ENCODE data around the gene MXD1.
"Not testable (repeated sequence)": the region's sequence is repeated elsewhere in the genome, so short reads cannot be mapped to it uniquely, and the experiment has no call there.

The MXD1 gene

DNA sequence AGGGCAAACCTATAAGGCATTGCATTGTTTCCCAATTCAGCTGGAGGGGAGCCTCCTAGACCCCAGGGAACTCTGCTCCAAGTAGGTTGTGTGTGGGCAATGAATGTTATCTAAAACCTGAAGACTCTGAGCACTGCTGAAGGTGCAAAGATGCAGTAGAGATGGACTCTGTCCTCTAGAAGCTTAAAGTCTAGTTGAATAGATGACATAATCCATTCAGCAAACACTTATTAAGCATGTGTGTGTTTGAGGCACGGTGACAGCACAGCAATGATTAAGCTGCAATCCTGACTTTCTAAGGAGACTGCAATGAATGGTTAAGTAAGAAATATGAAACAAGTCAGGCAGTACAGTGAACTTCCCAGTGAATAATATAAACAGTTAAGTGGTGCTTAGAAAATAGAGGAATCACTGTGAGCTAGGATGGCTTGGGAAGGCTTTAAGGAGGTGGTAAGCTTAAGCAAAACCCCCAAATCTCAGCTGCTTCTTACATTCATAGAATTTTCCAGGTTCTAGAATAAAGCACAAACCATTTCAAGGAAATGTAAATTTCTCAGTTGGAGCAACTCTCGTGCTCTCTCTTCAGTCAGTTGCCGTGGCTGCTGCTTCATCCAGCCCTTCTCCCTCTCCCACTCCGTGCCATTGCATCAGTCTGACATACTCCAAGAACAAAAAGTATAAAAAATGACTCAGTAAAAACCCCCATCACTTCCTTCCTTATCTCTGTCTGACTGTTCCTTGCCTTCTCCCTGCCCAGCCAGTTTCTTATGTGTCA lies 19.1 kb downstream of the MXD1 start:
- no peak for DNase-seq

DNA sequence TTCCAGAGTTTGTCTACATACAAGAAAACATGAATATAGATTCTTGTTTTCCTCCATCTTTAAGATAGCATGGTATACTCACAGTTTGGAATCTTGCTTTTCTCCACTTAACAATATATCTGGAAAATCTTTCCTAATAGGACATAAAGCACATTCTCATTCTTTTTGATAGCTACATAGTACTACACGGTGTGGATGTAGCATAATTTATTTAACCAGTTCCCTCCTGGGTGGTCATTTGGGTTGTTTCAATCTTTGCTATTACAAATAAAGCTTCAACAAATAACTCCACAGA lies 19.7 kb downstream of the MXD1 start:
- DNase-seq, result no peak

DNA sequence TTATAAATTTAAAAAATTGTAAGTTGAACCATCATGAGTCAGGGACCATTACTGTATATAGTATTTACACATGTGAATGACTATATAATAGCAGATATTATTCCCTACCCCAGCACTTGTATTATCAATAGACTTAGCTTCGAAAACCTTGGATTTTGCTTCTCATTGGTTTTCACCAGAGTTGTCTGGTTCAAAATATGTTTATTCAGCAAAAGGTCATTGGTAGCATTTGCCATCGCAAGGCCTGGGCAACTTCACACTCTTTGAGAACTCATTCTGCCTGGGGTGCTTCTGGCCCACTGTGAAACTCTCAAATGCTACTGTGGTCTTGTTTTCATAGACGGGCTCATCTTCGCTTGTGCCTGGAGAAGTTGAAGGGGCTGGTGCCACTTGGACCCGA lies 20.1 kb downstream of the MXD1 start:
- DNase-seq, result no peak

DNA sequence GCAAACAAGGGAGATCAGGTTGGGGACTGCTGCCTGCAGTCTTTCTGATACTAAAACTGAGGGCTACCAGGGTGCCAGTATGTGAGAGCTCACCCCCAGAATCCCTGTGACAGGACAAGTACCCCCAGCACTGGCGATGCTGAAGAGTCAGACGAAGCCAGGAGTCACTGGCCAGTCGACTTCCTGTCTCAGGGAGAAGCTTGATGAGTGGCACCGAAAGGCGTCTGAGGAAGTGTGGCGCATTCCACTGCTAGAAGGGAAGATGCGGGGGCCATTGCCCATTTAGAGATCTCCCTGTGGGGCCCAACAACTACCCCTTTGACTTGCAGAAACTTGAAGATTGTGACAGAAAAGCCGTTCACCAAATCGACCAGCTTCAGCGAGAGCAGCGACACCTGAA lies 22.0 kb downstream of the MXD1 start:
- DNase-seq, result no peak

DNA sequence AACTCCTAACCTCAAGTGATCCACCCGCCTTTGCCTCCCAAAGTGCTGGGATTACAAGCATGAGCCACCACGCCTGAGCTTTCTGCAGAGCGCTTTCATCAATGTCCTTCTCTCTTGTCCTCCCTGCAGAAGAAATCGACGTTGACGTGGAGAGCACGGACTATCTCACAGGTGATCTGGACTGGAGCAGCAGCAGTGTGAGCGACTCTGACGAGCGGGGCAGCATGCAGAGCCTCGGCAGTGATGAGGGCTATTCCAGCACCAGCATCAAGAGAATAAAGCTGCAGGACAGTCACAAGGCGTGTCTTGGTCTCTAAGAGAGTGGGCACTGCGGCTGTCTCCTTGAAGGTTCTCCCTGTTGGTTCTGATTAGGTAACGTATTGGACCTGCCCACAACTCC lies 23.1 kb downstream of the MXD1 start:
- no peak for DNase-seq

DNA sequence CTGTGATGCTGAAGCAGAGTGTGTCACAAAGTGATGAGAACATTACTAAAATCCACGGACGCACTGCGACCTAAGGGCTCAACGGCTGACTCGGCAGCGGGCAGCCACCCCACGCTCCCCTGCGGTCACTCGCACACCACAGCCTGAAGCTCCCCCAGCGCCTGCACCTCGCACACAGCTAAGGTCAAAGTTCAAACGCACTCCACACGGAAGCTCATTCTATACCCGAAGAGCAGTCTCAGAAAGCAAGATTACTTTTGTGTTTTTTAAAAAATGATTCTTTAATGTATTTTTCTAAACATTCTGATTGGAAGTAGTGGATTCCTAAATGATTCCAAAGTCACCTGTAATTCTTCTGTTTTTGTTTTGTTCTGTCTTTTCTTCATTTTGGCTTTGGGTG lies 24.8 kb downstream of the MXD1 start:
- DNase-seq, result no peak

DNA sequence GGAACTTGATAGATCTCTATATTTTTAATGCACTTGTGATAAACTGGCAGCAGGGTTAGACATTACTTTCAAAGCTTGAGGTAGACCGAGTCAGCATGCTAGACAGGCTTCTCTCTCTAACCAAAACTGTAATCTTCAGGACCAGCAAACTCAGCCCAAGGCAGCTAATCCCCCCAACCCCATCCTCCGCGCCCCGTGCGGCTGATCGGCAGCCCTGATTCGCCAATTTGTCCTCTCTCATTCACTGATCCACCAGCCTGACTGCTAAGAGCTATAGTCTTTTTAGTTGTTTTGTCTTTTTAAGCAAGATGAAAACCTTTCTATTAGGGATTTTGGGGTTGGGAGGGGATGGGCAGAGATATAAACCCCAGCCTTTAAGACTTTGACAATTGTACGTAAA lies 25.8 kb downstream of the MXD1 start:
- no peak for DNase-seq

DNA sequence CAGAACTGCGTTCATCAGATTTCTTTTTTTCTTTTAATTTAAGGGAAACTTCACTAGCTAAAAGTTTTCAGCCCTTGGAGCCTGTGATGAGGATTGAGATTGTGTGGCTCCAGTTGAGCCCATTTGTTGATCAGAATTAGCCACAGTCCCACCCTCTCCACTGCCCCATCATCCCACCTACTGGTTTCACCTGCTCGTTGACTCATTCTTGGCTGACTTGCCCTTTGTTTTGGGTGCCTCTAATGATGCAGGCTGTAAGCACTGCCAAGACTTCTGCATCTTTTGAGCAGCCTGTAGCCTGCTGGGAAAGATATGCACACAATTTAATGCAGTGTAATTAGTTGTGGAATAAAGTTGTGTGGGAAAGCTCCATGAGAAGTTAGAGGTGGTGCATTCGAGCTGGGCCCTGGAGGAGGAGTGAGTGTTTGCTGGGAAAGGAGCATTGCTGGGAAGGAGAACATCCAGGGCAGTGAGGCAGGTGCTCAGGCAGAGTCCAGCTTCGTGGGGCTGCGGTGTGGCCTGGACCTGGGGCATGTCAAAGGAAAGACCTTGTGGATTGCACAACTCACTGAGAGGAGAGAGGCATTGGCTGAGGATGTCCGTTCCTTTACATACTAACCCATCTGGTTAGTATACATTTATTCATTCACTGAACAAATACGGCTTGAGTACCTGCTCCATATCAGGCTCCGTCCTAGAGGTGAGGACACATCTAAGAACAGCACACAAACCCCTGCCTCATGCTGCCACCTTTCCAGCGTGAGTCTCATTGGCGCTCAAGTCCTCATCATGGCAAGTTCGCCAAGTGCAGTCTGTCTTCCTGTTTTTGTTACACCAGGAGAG lies 28.3 kb downstream of the MXD1 start:
- no peak for DNase-seq

DNA sequence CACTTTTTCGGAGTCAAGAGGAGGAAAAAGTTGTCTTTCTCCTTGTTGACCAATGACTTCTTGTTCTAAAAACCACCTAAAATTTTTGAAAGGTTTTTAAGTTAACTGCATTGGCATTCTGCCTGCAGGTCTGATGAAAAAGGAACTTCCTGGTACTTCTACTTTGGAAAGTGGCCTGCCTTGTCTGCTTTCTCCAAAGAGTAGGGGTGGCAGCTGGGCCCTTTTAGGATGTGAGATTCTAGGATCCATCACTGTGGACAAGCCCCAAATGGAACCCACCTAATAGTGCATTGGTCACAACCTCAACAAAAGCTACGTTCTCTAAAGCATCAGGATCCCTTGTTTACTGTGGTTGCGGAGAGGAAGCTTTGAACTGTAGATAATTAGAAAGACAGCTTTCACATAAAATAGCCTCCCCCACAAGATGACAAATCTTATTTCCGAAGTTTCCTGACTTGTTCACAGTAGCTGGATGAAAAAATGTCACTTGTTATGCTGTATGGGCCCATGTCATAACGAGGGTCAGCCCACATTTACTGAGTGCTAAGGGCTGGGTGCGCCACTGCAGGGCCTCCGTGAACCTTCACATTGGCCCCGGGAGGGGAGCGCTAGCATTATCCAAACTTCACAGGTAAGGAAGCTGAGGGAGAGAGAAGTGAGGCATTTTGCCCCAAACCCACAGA lies 29.1 kb downstream of the MXD1 start:
- no peak for DNase-seq

DNA sequence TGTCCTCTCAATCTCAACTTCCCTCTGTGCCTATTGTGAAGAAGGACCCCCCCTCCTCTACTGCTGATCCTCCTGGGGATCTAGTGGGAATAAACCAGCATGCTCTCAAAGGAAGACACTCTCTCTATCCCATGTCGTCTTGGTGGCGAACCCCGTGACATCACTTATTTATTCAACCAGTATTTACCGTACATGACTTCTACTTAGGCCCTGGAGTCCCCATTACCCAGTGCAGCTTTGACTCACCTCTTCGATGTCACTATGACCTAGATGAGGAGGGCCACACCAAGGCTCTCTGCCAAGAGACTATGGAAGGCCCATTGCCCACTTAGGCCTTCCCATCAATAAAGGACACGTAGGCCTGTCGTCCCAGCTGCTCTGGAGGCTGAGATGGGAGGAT lies 29.8 kb downstream of the MXD1 start:
- no peak for DNase-seq

DNA sequence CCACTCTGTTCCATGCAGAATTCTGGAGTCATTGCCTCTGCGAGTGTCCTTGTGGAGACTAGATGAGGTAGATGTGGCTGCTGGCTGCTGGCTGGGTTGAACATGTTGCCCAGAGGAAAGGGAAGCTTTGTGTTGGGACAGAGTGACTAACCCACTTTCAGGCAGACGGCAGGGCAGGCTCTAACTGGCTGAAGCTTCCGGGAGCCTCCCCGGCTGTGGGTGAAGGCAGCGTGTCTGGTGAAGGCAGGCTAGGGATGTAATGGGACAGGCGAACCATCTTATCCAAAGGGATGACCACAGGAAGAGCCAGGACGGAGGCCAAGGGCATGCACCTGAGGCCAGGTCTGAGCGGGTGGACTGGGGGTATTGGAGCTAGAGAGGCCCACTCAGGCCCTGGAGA lies 30.5 kb downstream of the MXD1 start:
- DNase-seq, result no peak

DNA sequence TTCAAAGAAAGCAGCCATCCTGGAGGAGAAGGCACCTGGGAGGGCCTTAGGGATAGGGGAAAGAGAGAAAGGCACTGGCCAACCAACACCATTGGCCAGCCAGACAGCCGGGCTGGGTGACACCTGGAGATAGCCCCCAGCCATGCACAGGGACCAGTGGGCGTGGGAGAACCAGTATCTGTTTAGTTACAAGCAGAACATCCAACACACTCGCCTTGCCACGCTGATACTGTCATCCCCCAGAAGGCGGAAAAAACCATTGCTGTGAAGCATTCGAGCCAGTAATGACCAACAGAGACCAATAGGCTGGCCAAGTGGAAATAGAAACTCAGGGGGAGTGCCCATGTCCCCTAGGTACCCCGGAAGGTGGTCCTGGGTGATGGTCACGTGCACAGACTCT lies 31.0 kb downstream of the MXD1 start:
- DNase-seq, result no peak

DNA sequence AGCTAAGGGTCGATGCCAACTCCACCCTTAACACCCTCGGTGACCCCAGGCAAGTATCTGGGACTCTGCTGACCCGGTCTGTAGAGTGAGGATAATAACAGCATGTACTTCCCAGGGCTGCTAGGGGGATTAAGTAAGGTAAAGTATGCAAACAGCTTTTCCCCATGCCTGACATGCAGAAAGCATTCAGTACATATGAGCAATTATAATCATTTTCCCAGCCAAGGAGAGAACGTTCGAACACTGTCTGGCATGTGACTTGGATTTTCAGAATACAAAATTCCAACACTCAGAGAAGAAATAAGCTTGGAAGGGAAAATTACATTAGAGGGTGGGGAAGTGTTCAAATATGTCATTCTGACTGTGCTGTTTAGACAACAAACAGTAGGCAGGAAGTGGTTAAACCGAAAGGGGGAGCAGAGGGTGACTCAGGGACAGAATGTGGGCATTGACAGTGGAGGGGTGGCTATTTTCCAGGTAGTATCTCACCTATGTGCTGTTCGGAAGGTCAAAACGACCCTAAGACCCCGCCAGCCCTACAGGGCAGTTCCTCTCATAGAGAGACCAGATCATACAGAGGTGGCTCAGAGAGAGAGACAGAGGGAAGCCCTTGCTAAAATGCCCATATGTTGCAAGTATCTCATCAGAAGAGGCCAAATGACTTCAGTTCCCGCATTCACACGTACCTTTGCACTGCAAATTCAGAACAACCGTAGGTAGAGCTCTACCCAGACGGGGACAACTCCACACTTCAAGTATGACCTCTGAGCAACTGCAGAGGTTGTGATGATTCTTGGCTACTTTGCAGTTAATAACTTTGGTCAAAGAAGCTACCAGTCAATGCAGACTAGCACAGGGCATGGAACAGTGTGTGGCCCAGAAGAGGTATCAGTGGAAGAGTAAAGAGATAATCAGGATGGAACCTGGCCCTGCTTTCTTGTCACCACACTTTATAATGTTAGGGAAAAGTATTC lies 31.7 kb downstream of the MXD1 start:
- peak; percentile 20 for DNase-seq

DNA sequence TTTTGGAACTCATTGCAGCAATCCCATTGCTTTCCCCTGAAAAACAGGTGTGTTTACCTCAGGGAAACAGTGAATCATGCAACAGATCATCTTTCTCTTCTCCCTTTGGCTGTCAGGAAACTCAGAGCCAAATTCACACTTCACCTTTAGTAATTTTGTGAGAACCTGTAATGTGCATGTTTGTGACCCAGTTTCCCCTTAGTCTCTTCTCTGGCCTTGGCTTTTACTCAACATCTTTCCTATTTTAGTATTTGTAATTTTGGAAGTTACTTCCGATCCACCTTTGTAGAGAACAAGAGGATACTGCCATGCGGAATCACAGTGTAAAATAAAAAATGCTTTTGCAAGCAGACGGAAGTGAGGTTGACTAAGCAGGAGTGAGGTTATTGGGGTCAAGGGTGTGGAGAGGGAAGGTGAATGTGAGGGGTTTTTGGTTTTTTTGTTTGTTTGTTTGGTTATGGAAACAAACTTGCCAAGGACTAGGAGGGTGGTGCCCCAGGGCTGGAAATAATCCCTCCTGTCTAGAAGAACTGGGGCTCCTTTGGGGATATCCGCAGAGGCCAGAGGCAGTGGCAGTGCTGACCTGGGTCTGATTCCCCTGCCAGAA lies 32.5 kb downstream of the MXD1 start:
- DNase-seq, result no peak

DNA sequence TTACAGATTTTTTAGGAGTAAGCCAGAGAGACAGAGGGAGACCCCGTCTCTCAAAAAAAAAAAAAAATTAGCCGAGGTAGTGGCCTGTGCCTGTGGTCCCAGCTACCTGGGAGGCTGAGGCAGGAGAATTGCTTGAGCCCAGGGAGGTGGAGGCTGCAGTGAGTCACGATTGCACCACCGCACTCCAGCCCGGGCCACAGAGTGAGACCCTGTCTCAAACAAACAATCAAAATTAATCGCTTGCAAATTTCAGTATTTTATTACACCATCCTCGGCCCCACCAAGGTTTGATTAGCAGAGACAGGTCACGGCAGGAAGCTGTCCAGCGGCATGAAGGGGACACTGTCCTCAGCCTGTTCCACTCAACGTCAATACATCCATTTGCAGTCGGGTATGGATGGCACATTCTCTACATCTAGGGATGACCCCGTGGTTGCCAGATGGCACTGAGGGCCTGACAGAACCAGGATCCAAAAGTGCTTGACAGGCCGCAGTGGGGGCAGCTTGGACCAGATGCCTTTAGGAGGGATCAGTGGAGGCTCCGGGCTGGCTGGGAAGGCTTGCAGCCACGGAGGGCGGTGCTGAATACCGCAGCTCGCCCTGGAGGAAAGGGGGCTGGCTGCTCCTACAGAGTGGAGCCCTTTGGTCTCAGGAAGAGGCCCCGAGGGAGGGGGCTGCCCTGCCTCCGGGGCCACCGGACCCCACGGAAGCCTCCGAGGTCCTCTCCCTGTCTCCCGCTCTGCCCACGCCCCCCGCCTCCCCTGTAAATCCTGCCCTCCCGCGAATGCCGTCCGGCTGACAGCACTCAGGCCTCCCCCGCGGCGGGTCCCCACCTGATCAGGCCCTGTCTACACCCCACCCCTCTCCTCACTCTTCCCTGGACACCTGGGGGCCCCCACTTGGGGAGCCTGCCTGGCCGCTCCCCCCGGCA lies 33.4 kb downstream of the MXD1 start:
- DNase-seq, result no peak

DNA sequence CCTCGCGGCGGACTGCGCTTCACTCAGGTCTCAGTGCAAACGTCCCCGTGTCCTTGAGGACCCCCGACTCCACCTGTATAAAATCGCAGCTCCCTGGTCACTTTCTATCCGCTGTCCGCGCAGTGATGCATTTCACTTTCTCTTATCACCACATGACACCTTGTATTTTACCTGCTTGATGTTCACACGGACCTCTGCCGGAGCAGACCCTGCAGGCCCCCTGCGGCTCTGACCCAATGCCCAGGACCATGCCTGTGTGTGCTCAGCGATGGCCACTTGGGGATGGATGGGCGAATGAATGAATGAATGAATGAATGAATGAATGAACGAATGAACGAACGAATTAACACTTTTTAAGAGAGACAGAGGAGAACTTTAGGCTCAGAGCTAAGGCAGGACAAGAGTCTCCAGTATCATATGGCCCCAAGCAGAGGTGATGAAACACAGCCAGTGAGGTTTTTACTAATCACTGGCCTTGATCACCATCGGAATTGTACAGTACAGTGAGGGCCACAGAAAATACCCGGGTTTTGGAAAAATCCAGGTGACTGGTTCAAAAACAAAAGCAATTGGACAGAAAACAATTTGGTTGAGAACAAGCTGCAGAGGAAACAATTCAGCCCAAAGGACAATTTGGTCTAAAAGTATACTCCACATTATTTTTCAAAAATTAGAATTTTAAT lies 34.2 kb downstream of the MXD1 start:
- no peak for DNase-seq

DNA sequence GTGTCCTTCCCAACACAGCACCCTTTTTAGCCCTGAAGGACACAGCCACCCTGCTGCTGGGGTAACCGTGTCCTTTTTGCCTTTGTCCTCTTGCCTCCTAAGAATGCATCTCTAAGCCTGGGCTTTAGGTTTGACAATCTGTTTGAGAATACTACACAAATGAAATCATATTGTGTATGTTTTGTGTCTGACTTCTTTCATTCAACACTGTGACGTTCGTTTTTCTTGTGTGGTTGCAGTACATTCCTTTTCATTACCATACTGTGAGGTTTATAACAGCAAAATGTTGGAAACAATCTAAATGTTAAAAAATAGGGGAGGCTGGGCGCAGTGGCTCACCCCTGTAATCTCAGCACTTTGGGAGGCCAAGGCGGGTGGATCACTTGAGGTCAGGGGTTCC lies 35.3 kb downstream of the MXD1 start:
- DNase-seq, result no peak

DNA sequence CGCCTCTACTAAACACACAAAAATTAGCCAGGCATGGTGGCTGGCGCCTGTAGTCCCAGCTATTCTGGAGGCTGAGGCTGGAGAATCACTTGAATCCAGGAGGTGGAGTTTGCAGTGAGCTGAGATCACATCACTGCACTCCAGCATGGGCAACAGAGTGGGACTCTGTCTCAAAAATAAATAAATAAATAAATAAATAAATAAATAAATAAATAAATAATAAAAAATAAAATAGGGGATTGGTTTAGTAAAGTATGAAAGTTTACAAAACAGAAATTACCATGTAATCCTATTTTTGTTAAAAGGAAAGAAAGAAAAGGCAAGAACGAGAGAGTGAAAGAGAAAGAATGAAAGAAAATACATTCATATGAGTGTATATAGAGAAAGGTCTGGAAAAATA lies 35.8 kb downstream of the MXD1 start:
- not testable (repeated sequence) for DNase-seq

DNA sequence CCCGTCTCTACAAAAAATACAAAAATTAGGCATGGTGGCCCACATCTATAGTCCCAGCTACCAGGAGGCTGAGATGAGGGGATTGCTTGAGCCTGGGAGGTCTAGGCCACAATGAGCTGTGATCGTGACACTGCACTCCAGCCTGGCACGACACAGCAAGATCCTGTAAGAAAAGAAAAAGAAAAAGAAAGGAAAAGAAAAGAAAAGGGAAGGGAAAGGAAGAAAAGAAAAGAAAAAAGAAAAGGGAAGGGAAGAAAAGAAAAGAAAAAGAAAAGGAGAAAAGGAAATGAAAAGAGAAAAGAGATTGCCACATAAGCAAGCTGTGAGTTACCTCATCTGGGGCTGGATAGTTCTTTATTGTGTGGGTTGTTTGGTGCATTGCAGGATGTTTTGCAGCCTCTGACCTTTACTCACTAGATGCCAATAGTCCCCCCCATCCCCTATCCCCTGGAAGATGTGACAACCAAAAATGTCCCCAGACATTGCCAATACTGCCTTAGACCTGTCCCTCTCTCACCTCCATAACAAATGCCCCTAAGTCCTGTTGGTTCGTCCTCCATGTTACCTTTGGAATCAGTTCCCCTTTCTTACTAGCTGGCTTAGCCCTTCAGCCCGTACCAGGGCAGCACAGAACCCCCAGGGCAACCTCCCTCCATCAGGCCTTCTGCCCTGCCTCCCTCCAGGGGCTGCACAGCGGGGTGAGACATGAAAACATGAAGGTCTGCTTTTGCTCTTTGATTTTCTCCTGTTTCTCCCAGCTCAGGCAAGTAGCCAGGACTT lies 37.6 kb downstream of the MXD1 start:
- no peak for DNase-seq

DNA sequence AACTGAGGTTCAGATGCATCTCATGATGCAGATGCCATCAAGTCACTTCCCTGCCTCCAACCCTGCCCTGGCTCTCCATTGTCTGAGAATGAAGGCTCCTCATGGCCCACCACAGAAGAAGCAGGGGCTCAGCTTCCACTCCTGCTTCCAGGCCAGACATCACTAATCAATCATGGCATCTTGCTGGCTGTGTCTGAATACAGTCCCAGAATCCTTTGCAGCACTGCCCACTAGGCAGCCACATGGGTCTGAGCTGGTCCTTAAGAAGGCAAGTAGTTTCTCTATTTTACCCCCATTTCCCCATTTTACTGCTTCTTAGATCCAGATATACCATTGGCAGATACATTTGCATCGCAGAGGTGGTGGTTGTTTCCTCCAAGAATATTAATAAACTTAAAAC lies 39.2 kb downstream of the MXD1 start:
- DNase-seq, result no peak

Measured in T-helper 9 cell (primary cell).